22Rv1 (cell line): Measurements from ENCODE around the gene MTF1.

Source experiments
- CTCF ChIP-seq: fragments of 450-650 bp; IDR thresholded peaks from 2 replicates; pipeline ENCODE4 v1.5.1; 2017; ENCODE audit warnings: mild to moderate bottlenecking
- ZFX ChIP-seq: fragments of 450-650 bp; IDR thresholded peaks from 2 replicates; pipeline ENCODE4 v1.6.1; 2017; ENCODE audit warnings: antibody characterized with exemption, borderline replicate concordance

GRCh38 chr1:37854406-37854805 lies 5.0 kb downstream of the MTF1 start:
- no peak for TF ChIP-seq CTCF
- TF ChIP-seq ZFX = no peak
